HFF-Myc (cell line): ENCODE measurements around the gene AUP1.
"Not testable (repeated sequence)": the region's sequence is repeated elsewhere in the genome, so short reads cannot be mapped to it uniquely, and the experiment has no call there.

Experiments used
- DNase-seq: peaks from one replicate; pipeline ENCODE4 v3.0.0-alpha.2; 2011; ENCODE audit warnings: low read depth; ENCODE audit errors: extremely low read depth
- H3K4me3 ChIP-seq: replicated peaks from 2 replicates; pipeline ENCODE4 v1.5.1; 2011; ENCODE audit warnings: low read depth, mild to moderate bottlenecking, control low read depth, low read length
- TF ChIP-seq, protein P1 (sequence below): IDR thresholded peaks from 2 replicates; pipeline ENCODE4 v1.5.1; 2012; ENCODE audit warnings: mild to moderate bottlenecking, low read depth, low read length, control low read depth; ENCODE audit errors: missing control alignments

The AUP1 gene

DNA sequence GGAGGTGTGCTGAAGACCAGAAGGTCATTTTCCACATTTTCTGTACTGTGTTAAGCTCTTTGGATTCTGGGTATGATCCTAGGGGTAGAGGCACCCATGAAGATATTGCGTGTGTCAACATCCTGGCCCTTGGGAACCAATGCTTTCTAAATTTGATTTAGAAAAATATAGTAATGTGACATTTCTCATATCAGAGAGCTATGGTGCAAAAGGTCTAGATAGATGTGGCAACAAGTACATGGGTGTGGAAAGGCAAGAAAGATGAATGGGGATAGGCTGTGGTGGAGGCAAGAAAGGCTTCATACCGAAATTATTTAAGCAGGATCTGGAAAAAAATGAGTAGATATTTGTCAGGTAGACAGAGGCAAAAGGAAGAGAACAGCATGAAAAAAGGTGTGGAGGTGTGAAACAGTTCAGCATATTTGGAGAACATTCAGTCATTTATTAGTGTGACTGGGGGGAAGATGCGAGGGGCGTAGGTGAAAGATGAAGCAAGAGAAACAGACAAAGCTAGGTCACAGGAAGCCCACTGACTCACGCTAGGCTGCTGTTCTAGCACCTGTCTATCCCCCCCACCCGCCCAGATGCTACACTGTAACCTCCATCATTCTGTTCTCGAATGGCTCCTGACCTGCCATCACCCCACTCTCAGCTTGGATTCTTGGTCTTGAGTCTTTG lies 36.7 kb upstream of the AUP1 start:
- TF ChIP-seq, protein P1, sequence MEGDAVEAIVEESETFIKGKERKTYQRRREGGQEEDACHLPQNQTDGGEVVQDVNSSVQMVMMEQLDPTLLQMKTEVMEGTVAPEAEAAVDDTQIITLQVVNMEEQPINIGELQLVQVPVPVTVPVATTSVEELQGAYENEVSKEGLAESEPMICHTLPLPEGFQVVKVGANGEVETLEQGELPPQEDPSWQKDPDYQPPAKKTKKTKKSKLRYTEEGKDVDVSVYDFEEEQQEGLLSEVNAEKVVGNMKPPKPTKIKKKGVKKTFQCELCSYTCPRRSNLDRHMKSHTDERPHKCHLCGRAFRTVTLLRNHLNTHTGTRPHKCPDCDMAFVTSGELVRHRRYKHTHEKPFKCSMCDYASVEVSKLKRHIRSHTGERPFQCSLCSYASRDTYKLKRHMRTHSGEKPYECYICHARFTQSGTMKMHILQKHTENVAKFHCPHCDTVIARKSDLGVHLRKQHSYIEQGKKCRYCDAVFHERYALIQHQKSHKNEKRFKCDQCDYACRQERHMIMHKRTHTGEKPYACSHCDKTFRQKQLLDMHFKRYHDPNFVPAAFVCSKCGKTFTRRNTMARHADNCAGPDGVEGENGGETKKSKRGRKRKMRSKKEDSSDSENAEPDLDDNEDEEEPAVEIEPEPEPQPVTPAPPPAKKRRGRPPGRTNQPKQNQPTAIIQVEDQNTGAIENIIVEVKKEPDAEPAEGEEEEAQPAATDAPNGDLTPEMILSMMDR, result no peak
- DNase-seq, result no peak
- no peak overlapping the region for H3K4me3 ChIP-seq

GRCh38 chr2:74564222-74564621 lies 34.7 kb upstream of the AUP1 start:
- DNase-seq, result no peak
- TF ChIP-seq, protein P1, result no peak
- no peak overlapping the region for H3K4me3 ChIP-seq

- no peak for DNase-seq
- H3K4me3 ChIP-seq, result no peak overlapping the region
- TF ChIP-seq, protein P1, result no peak
These were observed 32.7 kb upstream of the AUP1 start for GRCh38 chr2:74562126-74562775.

DNA sequence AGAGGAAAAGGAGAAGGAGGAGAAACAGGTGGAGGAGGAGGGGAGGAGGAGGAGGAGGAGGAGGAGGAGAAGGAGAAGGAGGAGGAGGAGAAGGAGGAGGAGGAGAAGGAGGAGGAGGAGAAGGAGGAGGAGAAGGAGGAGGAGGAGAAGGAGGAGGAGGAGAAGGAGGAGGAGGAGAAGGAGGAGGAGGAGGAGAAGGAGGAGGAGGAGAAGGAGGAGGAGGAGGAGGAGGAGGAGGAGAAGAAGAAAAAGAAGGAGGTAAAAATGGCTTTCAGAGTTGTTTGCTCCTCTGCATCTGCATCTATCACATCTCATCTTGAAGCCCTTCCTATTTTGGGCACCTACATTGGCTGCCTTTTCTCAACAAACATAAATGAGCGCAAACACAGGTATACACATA lies 31.5 kb upstream of the AUP1 start:
- not testable (repeated sequence) for H3K4me3 ChIP-seq, DNase-seq

DNA sequence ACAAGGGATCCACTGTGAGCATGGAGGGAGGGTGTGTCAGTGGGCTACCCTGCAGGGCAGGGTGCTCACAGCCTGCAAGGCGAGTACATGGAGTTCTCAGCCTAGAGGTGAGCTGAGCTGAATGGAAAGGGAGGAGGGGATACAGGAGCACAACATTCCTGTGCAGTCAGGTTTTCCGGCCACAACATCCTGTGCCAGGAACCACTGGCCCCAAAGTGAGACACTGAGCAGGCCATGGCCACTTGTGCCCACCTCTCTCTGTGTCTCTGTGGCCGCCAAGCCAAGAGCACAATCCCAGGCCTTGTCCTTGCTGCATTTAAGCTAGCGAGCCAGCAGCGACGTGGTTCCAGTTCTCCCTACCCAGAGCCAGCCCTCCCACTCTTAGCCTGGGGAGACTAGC lies 31.1 kb upstream of the AUP1 start:
- TF ChIP-seq, protein P1, result no peak
- H3K4me3 ChIP-seq, result no peak overlapping the region
- DNase-seq, result no peak

DNA sequence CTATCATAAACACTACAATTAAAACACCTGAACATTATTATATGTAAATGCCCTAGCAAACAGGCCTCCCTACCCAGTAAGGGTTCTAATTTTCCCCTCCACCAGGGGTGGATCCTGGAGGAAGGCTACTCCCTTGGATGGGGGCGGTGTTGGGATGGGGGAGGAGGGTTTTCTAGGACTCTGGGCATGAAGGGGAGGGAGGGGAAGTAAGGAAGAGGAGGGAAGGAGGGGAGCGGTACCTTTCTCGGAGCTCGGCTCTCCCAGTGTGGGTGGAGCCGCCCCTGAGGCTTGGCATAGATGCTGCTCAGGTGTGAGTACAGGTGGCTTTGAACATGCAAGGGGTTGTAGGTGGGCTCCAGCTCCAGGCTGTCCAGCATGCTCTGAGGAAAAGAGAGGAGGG lies 30.4 kb upstream of the AUP1 start:
- no peak for DNase-seq
- TF ChIP-seq, protein P1, result no peak
- H3K4me3 ChIP-seq, result no peak overlapping the region

GRCh38 chr2:74558284-74559230 lies 29.1 kb upstream of the AUP1 start:
- no peak overlapping the region for H3K4me3 ChIP-seq
- TF ChIP-seq, protein P1, result no peak
- DNase-seq, result no peak
